Fibroblast of lung (primary cell): ENCODE measurements around the gene HTRA3. TPM values are rescaled to one million over a fixed set of nuclear protein-coding genes. Genes with fewer than 3 reads are reported as not detected.

ENCODE experiments used
- DNase-seq, 2 donors: peaks; one replicate each; pipeline versions ENCODE4 v3.0.0 to v3.0.0-alpha.2; 2010; ENCODE audit warnings: low read depth in 2 of 2
- H2AFZ ChIP-seq: 2 replicates; pipeline ENCODE4 v1.5.1; 2012; ENCODE audit warnings: low read length, control low read depth, inconsistent platforms
- H3K27ac ChIP-seq: 2 replicates; pipeline ENCODE4 v1.5.1; 2011; ENCODE audit warnings: low read length, control low read depth; ENCODE audit not compliant: insufficient read depth
- H3K27me3 ChIP-seq: 2 replicates; pipeline ENCODE4 v1.5.1; 2011; ENCODE audit warnings: mild to moderate bottlenecking, low read length; ENCODE audit not compliant: control insufficient read depth, insufficient read depth
- H3K36me3 ChIP-seq: 2 replicates; pipeline ENCODE4 v1.5.1; 2011; ENCODE audit warnings: low read length; ENCODE audit not compliant: control insufficient read depth, insufficient read depth
- H3K4me1 ChIP-seq: 2 replicates; pipeline ENCODE4 v1.5.1; 2011; ENCODE audit warnings: low read length; ENCODE audit not compliant: control insufficient read depth, insufficient read depth; ENCODE audit errors: extremely low read depth
- H3K4me2 ChIP-seq: 2 replicates; pipeline ENCODE4 v1.5.1; 2011; ENCODE audit warnings: low read length, control low read depth; ENCODE audit not compliant: insufficient read depth; ENCODE audit errors: extremely low read depth
- H3K4me3 ChIP-seq, 4 experiments: fragments of 200-600 bp in 1 of 4; sonication (generic) in 1 of 4; replicated peaks in 1 of 4; 2 replicates each; pipeline ENCODE4 v1.5.1; 2011 to 2016; ENCODE audit warnings: low read length in 4 of 4, low read depth in 3 of 4, mild to moderate bottlenecking in 3 of 4, control low read depth in 2 of 4, inconsistent platforms in 1 of 4, mixed read lengths in 1 of 4; ENCODE audit not compliant: insufficient read depth in 1 of 4; ENCODE audit errors: control extremely low read depth in 1 of 4
- H3K79me2 ChIP-seq: 2 replicates; pipeline ENCODE4 v1.5.1; 2012; ENCODE audit warnings: mild to moderate bottlenecking, low read length, inconsistent platforms; ENCODE audit not compliant: control insufficient read depth, insufficient read depth
- H3K9ac ChIP-seq: 2 replicates; pipeline ENCODE4 v1.5.1; 2011; ENCODE audit warnings: mild to moderate bottlenecking, low read length, control low read depth; ENCODE audit not compliant: insufficient read depth
- H3K9me3 ChIP-seq: 2 replicates; pipeline ENCODE4 v1.5.1; 2012; ENCODE audit warnings: low read depth, low read length; ENCODE audit not compliant: control insufficient read depth, insufficient read depth
- H4K20me1 ChIP-seq: 2 replicates; pipeline ENCODE4 v1.5.1; 2011; ENCODE audit warnings: low read length; ENCODE audit not compliant: control insufficient read depth, insufficient read depth; ENCODE audit errors: extremely low read depth
- EZH2 ChIP-seq: IDR thresholded peaks from 2 replicates; pipeline ENCODE4 v1.5.1; 2012; ENCODE audit warnings: low read length, control low read depth, mild to moderate bottlenecking; ENCODE audit errors: missing control alignments
- polyA plus RNA-seq, 2 donors: library from polyadenylated mRNA; depleted of rRNA in 1 of 2; stranded (reverse) in 1 of 2; unstranded in 1 of 2; fragments of >200 nt; gene quantifications; 2 replicates each; pipeline ENCODE4 v1.2.1, GENCODE V29; 2011 to 2012; ENCODE audit warnings: missing spikeins in 1 of 2
- total RNA-seq: library from RNA; depleted of rRNA; stranded (reverse); fragments of >200 nt; gene quantifications from 2 replicates; pipeline ENCODE4 v1.2.1, GENCODE V29; 2014
- TF ChIP-seq, protein P1 (sequence below), 2 donors: IDR thresholded peaks in 1 of 2; conservative IDR thresholded peaks in 1 of 2; 1 replicate in 1 of 2; 2 replicates in 1 of 2; pipeline ENCODE4 v1.5.1; 2011 to 2012; ENCODE audit warnings: low read length in 2 of 2, control low read depth in 1 of 2, inconsistent platforms in 1 of 2, low read depth in 1 of 2, mild to moderate bottlenecking in 1 of 2

HTRA3 gene
- total and polyA plus RNA-seq, 2 donors (not counting 1 experiment from before 2014, with no cell fraction given) = 2.8 to 3.5 TPM

DNA sequence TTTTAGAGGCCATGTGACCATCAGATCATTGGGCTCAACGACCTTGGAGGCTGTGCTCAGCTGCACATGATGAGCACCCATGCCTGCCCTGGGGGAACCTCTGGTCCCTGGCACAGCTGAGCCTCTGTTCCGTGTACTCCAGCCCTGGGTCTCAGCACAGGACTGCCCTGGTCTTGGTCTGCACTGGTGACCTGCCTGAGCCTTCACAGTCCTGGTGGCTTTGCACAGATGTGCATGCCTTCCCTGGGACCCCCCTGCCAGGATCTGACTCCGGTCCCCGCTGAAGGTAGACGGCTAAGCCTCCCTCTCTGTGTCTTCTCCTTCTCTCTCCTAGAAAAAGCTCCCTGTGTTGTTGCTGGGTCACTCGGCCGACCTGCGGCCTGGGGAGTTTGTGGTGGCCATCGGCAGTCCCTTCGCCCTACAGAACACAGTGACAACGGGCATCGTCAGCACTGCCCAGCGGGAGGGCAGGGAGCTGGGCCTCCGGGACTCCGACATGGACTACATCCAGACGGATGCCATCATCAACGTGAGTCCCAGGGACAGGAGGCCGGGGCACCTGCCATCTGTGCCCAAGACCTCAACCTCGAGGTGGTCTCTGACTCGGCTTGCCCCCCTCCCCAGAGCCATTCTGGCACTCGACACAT, 21.6 kb downstream of the HTRA3 start:
- Histone ChIP-seq H3K9ac (no peak overlapping the region), H3K4me1 (no peaks in the 10 kb centered on the region), H3K27ac (no peak overlapping the region), H2AFZ (no peak overlapping the region), H3K79me2 (no peaks in the 10 kb centered on the region), H3K27me3 (no peaks in the 10 kb centered on the region), H4K20me1 (no peaks in the 10 kb centered on the region), H3K36me3 (no peaks in the 10 kb centered on the region), H3K4me2 (no peak overlapping the region), H3K9me3 (no peaks in the 10 kb centered on the region), H3K4me3 (no peak overlapping the region)
- TF ChIP-seq EZH2 = no peak
- TF ChIP-seq, protein P1, sequence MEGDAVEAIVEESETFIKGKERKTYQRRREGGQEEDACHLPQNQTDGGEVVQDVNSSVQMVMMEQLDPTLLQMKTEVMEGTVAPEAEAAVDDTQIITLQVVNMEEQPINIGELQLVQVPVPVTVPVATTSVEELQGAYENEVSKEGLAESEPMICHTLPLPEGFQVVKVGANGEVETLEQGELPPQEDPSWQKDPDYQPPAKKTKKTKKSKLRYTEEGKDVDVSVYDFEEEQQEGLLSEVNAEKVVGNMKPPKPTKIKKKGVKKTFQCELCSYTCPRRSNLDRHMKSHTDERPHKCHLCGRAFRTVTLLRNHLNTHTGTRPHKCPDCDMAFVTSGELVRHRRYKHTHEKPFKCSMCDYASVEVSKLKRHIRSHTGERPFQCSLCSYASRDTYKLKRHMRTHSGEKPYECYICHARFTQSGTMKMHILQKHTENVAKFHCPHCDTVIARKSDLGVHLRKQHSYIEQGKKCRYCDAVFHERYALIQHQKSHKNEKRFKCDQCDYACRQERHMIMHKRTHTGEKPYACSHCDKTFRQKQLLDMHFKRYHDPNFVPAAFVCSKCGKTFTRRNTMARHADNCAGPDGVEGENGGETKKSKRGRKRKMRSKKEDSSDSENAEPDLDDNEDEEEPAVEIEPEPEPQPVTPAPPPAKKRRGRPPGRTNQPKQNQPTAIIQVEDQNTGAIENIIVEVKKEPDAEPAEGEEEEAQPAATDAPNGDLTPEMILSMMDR (conservative IDR thresholded peaks at IDR 0.05 in 1 of 2, IDR thresholded peaks at IDR 0.05 in 1 of 2; ENCODE audit: low read depth in 1 of 2, low read length in 2 of 2) = no peak
- no peak for DNase-seq

DNA sequence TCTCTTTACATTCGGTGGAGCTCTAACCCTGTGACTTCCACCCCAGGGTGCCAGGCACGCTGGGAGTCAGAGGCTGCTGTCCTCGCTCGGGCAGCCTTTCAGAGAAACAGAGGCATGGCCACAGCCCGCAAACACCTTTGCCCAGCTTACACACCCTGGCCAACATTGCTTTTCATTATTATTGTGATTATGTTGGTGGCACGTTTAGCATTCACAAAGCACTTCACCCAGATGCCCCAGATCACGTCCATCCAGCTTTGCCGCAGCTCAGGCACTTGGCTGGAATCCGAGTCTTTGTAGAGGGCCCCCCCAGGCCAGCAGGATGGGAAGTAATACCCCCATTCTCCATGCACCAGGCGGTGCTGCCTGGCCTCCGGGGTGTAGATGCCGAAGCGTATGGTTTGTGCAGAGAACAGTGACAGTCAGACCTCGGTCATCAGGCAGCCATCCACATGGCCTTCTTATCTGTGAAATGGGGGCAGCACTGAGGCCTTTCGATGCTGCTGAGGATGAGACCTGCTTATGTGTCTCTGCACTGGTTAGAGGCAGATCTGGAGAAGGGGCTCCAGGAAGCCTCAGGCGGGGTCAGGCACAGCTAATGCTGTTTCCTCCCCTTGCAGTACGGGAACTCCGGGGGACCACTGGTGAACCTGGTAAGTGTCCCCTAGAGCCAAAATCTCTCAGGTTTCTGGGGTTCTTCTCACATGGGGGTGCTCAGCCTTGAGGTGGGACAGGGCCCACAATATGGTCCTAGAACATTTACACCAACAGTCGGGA, 22.3 kb downstream of the HTRA3 start:
- Histone ChIP-seq H3K4me3 (no peak overlapping the region), H3K4me1 (no peaks in the 10 kb centered on the region), H3K36me3 (no peaks in the 10 kb centered on the region), H3K9ac (no peak overlapping the region), H4K20me1 (no peaks in the 10 kb centered on the region), H3K79me2 (no peaks in the 10 kb centered on the region), H3K4me2 (no peak overlapping the region), H2AFZ (no peak overlapping the region), H3K27ac (no peak overlapping the region), H3K27me3 (no peaks in the 10 kb centered on the region), H3K9me3 (no peaks in the 10 kb centered on the region)
- no peak for DNase-seq
- no peak for TF ChIP-seq EZH2
- TF ChIP-seq, protein P1 (conservative IDR thresholded peaks at IDR 0.05 in 1 of 2, IDR thresholded peaks at IDR 0.05 in 1 of 2; ENCODE audit: low read depth in 1 of 2, low read length in 2 of 2) = no peak

GRCh38 chr4:8292478-8293107, 23.0 kb downstream of the HTRA3 start:
- Histone ChIP-seq H3K27ac (no peak overlapping the region), H3K4me2 (no peak overlapping the region), H3K79me2 (no peaks in the 10 kb centered on the region), H3K4me3 (no peak overlapping the region), H2AFZ (no peak overlapping the region), H3K4me1 (no peaks in the 10 kb centered on the region), H3K9me3 (no peaks in the 10 kb centered on the region), H4K20me1 (no peaks in the 10 kb centered on the region), H3K36me3 (no peaks in the 10 kb centered on the region), H3K9ac (peak overlapping the region; percentile 7), H3K27me3 (no peaks in the 10 kb centered on the region)
- DNase-seq = no peak
- TF ChIP-seq, protein P1 (conservative IDR thresholded peaks at IDR 0.05 in 1 of 2, IDR thresholded peaks at IDR 0.05 in 1 of 2; ENCODE audit: low read depth in 1 of 2, low read length in 2 of 2) = no peak
- no peak for TF ChIP-seq EZH2
